Lower leg skin (tissue), 3 donors: ENCODE data around the gene SLC16A3.

Experiments used
- POLR2A ChIP-seq, 2 donors: fragments of 450-650 bp; IDR thresholded peaks; one replicate each; pipeline ENCODE4 v1.6.1; 2016 to 2017; ENCODE audit warnings: antibody characterized with exemption in 2 of 2, mild to moderate bottlenecking in 1 of 2, moderate library complexity in 1 of 2
- TF ChIP-seq, protein P1 (sequence below), 3 donors: fragments of 450-650 bp; IDR thresholded peaks; one replicate each; pipeline ENCODE4 v1.5.1; 2016; ENCODE audit warnings: antibody characterized with exemption in 3 of 3, mild to moderate bottlenecking in 3 of 3, moderate library complexity in 2 of 3

DNA sequence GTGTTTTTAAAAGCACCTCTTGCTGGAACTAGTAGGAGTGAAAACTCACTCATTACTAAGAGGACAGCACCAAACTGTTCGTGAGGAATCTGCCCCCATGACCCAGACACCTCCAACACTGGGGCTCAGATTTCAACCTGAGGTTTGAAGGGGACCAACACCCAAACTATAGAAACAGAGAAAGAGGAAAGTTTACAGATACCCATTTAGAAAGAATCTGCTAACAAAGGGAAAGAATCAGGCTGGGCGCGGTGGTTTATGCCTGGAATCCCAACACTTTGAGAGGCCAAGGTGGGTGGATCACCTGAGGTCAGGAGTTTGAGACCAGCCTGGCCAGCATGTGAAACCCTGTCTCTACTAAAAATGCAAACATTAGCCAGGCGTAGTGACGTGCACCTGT, 48.1 kb downstream of the SLC16A3 start:
- TF ChIP-seq, protein P1, sequence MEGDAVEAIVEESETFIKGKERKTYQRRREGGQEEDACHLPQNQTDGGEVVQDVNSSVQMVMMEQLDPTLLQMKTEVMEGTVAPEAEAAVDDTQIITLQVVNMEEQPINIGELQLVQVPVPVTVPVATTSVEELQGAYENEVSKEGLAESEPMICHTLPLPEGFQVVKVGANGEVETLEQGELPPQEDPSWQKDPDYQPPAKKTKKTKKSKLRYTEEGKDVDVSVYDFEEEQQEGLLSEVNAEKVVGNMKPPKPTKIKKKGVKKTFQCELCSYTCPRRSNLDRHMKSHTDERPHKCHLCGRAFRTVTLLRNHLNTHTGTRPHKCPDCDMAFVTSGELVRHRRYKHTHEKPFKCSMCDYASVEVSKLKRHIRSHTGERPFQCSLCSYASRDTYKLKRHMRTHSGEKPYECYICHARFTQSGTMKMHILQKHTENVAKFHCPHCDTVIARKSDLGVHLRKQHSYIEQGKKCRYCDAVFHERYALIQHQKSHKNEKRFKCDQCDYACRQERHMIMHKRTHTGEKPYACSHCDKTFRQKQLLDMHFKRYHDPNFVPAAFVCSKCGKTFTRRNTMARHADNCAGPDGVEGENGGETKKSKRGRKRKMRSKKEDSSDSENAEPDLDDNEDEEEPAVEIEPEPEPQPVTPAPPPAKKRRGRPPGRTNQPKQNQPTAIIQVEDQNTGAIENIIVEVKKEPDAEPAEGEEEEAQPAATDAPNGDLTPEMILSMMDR (IDR thresholded peaks at IDR 0.05): no peak
- no peak for TF ChIP-seq POLR2A (IDR thresholded peaks at IDR 0.05)
